A549 (cell line): ENCODE measurements around the gene AGTPBP1. TPM values are rescaled to one million over a fixed set of nuclear protein-coding genes. Genes with fewer than 3 reads are reported as not detected.

Source experiments
- ATAC-seq, 2 experiments: fragments of 200-7000 bp in 1 of 2; fragments of >200 bp in 1 of 2; cut with Nextera tagmentation in 1 of 2; cut with Tn5 transposase in 1 of 2; 3 replicates each; pipeline versions ENCODE4 v1.8.0 to v1.9.1; 2018 to 2020; ENCODE audit warnings: mild to moderate bottlenecking in 1 of 2, moderate library complexity in 1 of 2
- CTCF ChIA-PET: fragments of 300-600 bp; sonication (Branson Sonifier 250); formaldehyde crosslinking; extraction: SDS; loops from one replicate; lab custom pipeline; 2021; ENCODE audit warnings: antibody characterized with exemption, inconsistent platforms; lab: Yijun Ruan, JAX
- POLR2A ChIA-PET: fragments of 350-600 bp; formaldehyde crosslinking; extraction: SDS; loops from one replicate; lab custom pipeline; 2021; ENCODE audit warnings: antibody characterized with exemption, inconsistent platforms; lab: Yijun Ruan, JAX
- DNase-seq, 2 experiments: peaks; one replicate each; pipeline versions ENCODE4 v3.0.0 to v3.0.0-alpha.2; 2011 to 2016; ENCODE audit warnings: low read depth in 1 of 2, low spot score in 1 of 2
- FAIRE-seq: peaks from 2 replicates; lab custom pipeline; 2011; peaks lifted over from hg19 to GRCh38; lab: Jason Lieb, UNC
- H3K27ac ChIP-seq, 2 experiments: fragments of >200 bp; sonication (Bioruptor Twin); formaldehyde crosslinking; 3 replicates each; pipeline ENCODE4 v1.5.1; 2016 to 2017
- H3K4me1 ChIP-seq: fragments of >200 bp; sonication (Bioruptor Twin); formaldehyde crosslinking; 3 replicates; pipeline ENCODE4 v1.6.1; 2016
- H3K4me2 ChIP-seq: fragments of >200 bp; sonication (Bioruptor Twin); formaldehyde crosslinking; 3 replicates; pipeline ENCODE4 v1.6.1; 2016
- H3K4me3 ChIP-seq: fragments of >200 bp; sonication (Bioruptor Twin); formaldehyde crosslinking; 3 replicates; pipeline ENCODE4 v1.5.1; 2016
- H3K9me3 ChIP-seq: fragments of >200 bp; sonication (Bioruptor Twin); formaldehyde crosslinking; 3 replicates; pipeline ENCODE4 v1.6.1; 2016
- CBX2 ChIP-seq: fragments of 200-600 bp; sonication (generic); IDR thresholded peaks from 2 replicates; pipeline ENCODE4 v1.6.1; 2016; ENCODE audit warnings: low read depth, mild to moderate bottlenecking, borderline replicate concordance
- CBX8 ChIP-seq: fragments of 200-600 bp; sonication (generic); IDR thresholded peaks from 2 replicates; pipeline ENCODE4 v1.6.1; 2016
- CHD2 ChIP-seq: fragments of 150-350 bp; IDR thresholded peaks from 2 replicates; pipeline ENCODE4 v1.6.1; 2014; ENCODE audit warnings: low read length; ENCODE audit not compliant: partially characterized antibody
- ESRRA ChIP-seq: fragments of 150-350 bp; IDR thresholded peaks from 2 replicates; pipeline ENCODE4 v1.6.1; 2014; ENCODE audit warnings: mild to moderate bottlenecking, low read length, borderline replicate concordance
- FOSB ChIP-seq: fragments of 250-450 bp; sonication (Bioruptor Pico); IDR thresholded peaks from 2 replicates; pipeline ENCODE4 v1.5.0; 2020; ENCODE audit warnings: mild to moderate bottlenecking, moderate library complexity
- FOSL2 ChIP-seq, 2 experiments: fragments of 450-650 bp in 1 of 2; fragments of >200 bp in 1 of 2; sonication (Bioruptor Twin) in 1 of 2; formaldehyde crosslinking; IDR thresholded peaks; 2 replicates each; pipeline versions ENCODE4 v1.5.0 to v1.6.1; 2016 to 2020; ENCODE audit warnings: mild to moderate bottlenecking in 1 of 2, moderate library complexity in 1 of 2
- FOXS1 ChIP-seq: fragments of 250-450 bp; sonication (Bioruptor Pico); IDR thresholded peaks from 2 replicates; pipeline ENCODE4 v1.5.0; 2020; ENCODE audit warnings: mild to moderate bottlenecking, moderate library complexity
- HEYL ChIP-seq: fragments of 250-450 bp; sonication (Bioruptor Pico); IDR thresholded peaks from 2 replicates; pipeline ENCODE4 v1.8.0; 2021; ENCODE audit warnings: mild to moderate bottlenecking, moderate library complexity
- HOXA7 ChIP-seq: fragments of 250-450 bp; sonication (Bioruptor Pico); IDR thresholded peaks from 2 replicates; pipeline ENCODE4 v1.5.0; 2020; ENCODE audit warnings: mild to moderate bottlenecking, moderate library complexity
- HOXB13 ChIP-seq: fragments of 250-450 bp; sonication (Bioruptor Pico); IDR thresholded peaks from 2 replicates; pipeline ENCODE4 v1.5.0; 2020; ENCODE audit warnings: low read depth, mild to moderate bottlenecking, moderate library complexity
- KDM5A ChIP-seq: fragments of 200-600 bp; sonication (generic); IDR thresholded peaks from 2 replicates; pipeline ENCODE4 v1.6.1; 2016; ENCODE audit warnings: antibody characterized with exemption, mild to moderate bottlenecking
- MAFK ChIP-seq: fragments of 450-650 bp; IDR thresholded peaks from 2 replicates; pipeline ENCODE4 v1.6.1; 2014; ENCODE audit not compliant: partially characterized antibody
- NFE2L2 ChIP-seq: fragments of 150-350 bp; conservative IDR thresholded peaks from 2 replicates; pipeline ENCODE4 v1.6.1; 2014; ENCODE audit warnings: low read length
- NPAS2 ChIP-seq: fragments of 250-450 bp; sonication (Bioruptor Pico); IDR thresholded peaks from 2 replicates; pipeline ENCODE4 v1.8.0; 2022; ENCODE audit warnings: mild to moderate bottlenecking, moderate library complexity, borderline replicate concordance
- RAD21 ChIP-seq, 2 experiments: fragments of >200 bp in 1 of 2; sonication (Bioruptor Twin) in 1 of 2; formaldehyde crosslinking in 1 of 2; IDR thresholded peaks in 1 of 2; conservative IDR thresholded peaks in 1 of 2; 2 replicates in 1 of 2; 3 replicates in 1 of 2; pipeline ENCODE4 v1.6.1; 2012 to 2018; ENCODE audit warnings: inconsistent platforms in 1 of 2
- RNF2 ChIP-seq: fragments of 200-600 bp; sonication (generic); IDR thresholded peaks from 2 replicates; pipeline ENCODE4 v1.6.1; 2016; ENCODE audit warnings: low read depth, mild to moderate bottlenecking, antibody characterized with exemption, moderate library complexity, borderline replicate concordance
- SMC3 ChIP-seq: fragments of >200 bp; sonication (Bioruptor Twin); formaldehyde crosslinking; IDR thresholded peaks from 3 replicates; pipeline ENCODE4 v1.6.1; 2018; ENCODE audit warnings: inconsistent platforms
- ZSCAN20 ChIP-seq: fragments of 250-450 bp; sonication (Bioruptor Pico); IDR thresholded peaks from 2 replicates; pipeline ENCODE4 v1.8.0; 2022; ENCODE audit warnings: mild to moderate bottlenecking, moderate library complexity
- WGBS: methylation state at CpG from one replicate; pipeline ENCODE4 v1.1.6; 2017; ENCODE audit errors: missing lambda C conversion rate; 5-methylcytosine and 5-hydroxymethylcytosine counted together
- polyA plus RNA-seq, 4 experiments: library from polyadenylated mRNA; depleted of rRNA in 3 of 4; stranded (reverse); fragments of >200 nt; fragmentation: RNase III in 1 of 4; extraction: RNeasy Plus Mini Kit Qiagen cat#74134 plus additional on column Dnase treatment in 1 of 4; gene quantifications; 2 replicates in 3 of 4; 3 replicates in 1 of 4; pipeline ENCODE4 v1.2.3, GENCODE V29; 2011 to 2017
- TF ChIP-seq, protein P1 (sequence below): fragments of >200 bp; sonication (Bioruptor Twin); formaldehyde crosslinking; IDR thresholded peaks from 3 replicates; pipeline ENCODE4 v1.5.1; 2016
- TF ChIP-seq, protein P2 (sequence below): fragments of 200-600 bp; sonication (generic); IDR thresholded peaks from 2 replicates; pipeline ENCODE4 v1.6.1; 2016; ENCODE audit warnings: antibody characterized with exemption, mild to moderate bottlenecking, moderate library complexity
- TF ChIP-seq, protein P3 (sequence below): fragments of 150-350 bp; IDR thresholded peaks from 2 replicates; pipeline ENCODE4 v1.6.1; 2014; ENCODE audit warnings: low read depth, mild to moderate bottlenecking, low read length
- TF ChIP-seq, protein P4 (sequence below): fragments of >200 bp; sonication (Bioruptor Twin); formaldehyde crosslinking; IDR thresholded peaks from 2 replicates; pipeline ENCODE4 v1.6.1; 2016
- TF ChIP-seq, protein P5 (sequence below): fragments of 450-650 bp; IDR thresholded peaks from 2 replicates; pipeline ENCODE4 v1.6.1; 2014; ENCODE audit warnings: antibody characterized with exemption

Gene AGTPBP1
- polyA plus RNA-seq, 2 of the 4 experiments (the other 2 are of a cell fraction), result 8.9 to 18.8 TPM

DNA sequence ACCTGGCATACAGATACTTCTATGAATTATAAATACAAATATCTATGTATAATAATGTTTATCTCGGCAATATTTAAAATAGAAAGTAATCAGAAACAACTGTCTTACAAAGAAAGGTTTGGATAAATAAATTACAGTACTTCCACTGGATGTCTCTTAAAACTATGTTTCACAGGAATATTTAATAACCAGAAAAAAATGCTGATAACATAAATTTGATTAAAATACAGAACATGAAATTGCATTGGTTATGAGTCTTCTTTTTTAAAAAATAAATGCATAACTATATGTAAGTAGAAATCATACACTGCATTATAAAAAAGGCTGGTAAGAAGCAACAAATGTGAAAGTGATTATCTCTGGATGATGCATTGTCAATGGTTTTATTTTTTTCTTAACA is 126.0 kb downstream of the AGTPBP1 start:
- Histone ChIP-seq H3K9me3 (no peaks in the 10 kb centered on the region), H3K27ac (no peak overlapping the region), H3K4me1 (no peaks in the 10 kb centered on the region), H3K4me3 (no peak overlapping the region), H3K4me2 (no peak overlapping the region)
- DNase-seq (no peak), ATAC-seq (no peak), FAIRE-seq (no peak)
- POLR2A ChIA-PET, result no interaction called here
- WGBS, result 87% methylated on average over 1 of the region's 1 CpG
- TF ChIP-seq FOSB (CRISPR knock-in tag), result no peak
- peak; percentile 62 for TF ChIP-seq MAFK
- CTCF ChIA-PET, result interaction anchor here (0.6 kb wide), 1 partner anchor 26 kb away, joined by 3 read pairs; no protein-coding TSS in a partner anchor

DNA sequence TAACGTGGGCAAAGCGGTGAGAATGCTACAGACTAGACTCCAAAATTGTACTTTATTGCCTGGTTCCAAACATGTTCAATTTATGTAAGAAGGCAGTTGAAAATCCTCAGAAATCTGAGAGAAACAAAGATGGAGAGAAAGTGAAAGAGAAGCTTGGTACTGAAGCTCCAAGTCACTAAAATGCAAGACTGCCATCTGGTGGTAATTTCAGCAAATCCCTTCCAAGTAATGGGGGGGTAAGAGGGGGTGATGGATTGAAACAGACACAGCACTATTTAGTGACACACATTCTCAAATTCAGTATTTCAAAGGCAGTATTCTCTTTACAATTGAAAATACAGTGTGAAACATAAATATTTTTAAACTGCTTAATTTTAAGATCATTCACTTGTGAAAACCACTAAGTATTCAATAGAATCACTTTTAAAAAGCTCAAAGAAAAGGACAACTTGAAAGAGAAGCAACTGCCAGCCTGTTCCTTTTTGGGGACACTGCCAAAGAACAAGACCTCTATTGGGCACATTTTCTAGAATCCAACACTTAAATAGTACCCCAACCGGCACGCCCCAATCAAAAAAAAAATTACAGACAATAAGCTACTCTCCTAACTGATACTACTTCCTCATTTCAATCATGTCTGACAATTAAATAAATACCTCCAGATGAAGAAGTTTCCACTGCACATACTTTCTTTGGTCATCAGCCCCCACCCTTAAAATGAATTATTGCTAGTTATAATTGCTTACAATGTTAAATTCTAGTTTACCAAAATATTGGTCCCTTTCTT is 131.5 kb downstream of the AGTPBP1 start:
- DNase-seq (peak; percentile 73 to 78), FAIRE-seq (peak; percentile 88), ATAC-seq (peak; percentile 94 to 96)
- TF ChIP-seq, protein P1, sequence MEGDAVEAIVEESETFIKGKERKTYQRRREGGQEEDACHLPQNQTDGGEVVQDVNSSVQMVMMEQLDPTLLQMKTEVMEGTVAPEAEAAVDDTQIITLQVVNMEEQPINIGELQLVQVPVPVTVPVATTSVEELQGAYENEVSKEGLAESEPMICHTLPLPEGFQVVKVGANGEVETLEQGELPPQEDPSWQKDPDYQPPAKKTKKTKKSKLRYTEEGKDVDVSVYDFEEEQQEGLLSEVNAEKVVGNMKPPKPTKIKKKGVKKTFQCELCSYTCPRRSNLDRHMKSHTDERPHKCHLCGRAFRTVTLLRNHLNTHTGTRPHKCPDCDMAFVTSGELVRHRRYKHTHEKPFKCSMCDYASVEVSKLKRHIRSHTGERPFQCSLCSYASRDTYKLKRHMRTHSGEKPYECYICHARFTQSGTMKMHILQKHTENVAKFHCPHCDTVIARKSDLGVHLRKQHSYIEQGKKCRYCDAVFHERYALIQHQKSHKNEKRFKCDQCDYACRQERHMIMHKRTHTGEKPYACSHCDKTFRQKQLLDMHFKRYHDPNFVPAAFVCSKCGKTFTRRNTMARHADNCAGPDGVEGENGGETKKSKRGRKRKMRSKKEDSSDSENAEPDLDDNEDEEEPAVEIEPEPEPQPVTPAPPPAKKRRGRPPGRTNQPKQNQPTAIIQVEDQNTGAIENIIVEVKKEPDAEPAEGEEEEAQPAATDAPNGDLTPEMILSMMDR, result peak; percentile 80
- peak; percentile 69 for TF ChIP-seq SMC3
- peak; percentile 74 to 83 for TF ChIP-seq RAD21 (conservative IDR thresholded peaks at IDR 0.05 in 1 of 2, IDR thresholded peaks at IDR 0.05 in 1 of 2)
- no peak for TF ChIP-seq ZSCAN20 (CRISPR knock-in tag)
- TF ChIP-seq, protein P2, sequence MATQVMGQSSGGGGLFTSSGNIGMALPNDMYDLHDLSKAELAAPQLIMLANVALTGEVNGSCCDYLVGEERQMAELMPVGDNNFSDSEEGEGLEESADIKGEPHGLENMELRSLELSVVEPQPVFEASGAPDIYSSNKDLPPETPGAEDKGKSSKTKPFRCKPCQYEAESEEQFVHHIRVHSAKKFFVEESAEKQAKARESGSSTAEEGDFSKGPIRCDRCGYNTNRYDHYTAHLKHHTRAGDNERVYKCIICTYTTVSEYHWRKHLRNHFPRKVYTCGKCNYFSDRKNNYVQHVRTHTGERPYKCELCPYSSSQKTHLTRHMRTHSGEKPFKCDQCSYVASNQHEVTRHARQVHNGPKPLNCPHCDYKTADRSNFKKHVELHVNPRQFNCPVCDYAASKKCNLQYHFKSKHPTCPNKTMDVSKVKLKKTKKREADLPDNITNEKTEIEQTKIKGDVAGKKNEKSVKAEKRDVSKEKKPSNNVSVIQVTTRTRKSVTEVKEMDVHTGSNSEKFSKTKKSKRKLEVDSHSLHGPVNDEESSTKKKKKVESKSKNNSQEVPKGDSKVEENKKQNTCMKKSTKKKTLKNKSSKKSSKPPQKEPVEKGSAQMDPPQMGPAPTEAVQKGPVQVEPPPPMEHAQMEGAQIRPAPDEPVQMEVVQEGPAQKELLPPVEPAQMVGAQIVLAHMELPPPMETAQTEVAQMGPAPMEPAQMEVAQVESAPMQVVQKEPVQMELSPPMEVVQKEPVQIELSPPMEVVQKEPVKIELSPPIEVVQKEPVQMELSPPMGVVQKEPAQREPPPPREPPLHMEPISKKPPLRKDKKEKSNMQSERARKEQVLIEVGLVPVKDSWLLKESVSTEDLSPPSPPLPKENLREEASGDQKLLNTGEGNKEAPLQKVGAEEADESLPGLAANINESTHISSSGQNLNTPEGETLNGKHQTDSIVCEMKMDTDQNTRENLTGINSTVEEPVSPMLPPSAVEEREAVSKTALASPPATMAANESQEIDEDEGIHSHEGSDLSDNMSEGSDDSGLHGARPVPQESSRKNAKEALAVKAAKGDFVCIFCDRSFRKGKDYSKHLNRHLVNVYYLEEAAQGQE, result no peak
- TF ChIP-seq RNF2, result no peak
- Histone ChIP-seq H3K4me3 (no peak overlapping the region), H3K4me1 (no peaks in the 10 kb centered on the region), H3K27ac (0 out of 6 replicates have a peak overlapping the region, but pooled peaks of 1 of the 2 experiments have one; percentile 34), H3K4me2 (peak overlapping the region; percentile 62), H3K9me3 (no peaks in the 10 kb centered on the region)
- ChIA-PET CTCF (interaction anchor here (0.5 to 2.2 kb wide), 44 partner anchors 10 to 1251 kb away, joined by 3 to 32 read pairs (median 4); no protein-coding TSS in a partner anchor), POLR2A (interaction anchor here (0.6 kb wide), 2 partner anchors 88 to 326 kb away, joined by 5 to 7 read pairs; no protein-coding TSS in a partner anchor)
- whole genome bisulfite sequencing, result 63% methylated on average over 4 of the region's 4 CpGs

DNA sequence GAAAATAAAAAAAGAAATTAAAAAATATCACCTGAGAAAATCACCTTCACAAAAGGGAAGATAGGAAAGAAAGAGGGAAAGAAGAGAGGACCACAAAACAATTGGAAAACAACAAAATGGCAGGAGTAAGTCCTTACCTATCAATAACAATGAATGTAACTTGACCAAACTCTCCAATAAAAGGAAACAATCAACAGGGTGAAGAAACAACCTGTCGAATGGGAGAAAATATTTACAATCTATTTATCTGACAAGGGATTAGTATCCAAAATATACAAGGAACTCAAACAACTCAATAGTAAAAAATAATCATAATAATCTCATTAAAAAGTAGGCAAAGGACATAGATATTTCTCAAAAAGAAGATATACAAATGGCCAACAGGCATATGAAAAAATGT is 135.8 kb downstream of the AGTPBP1 start:
- POLR2A ChIA-PET, result no interaction called here
- WGBS, result 76% methylated on average over 1 of the region's 1 CpG
- Histone ChIP-seq H3K4me1 (no peaks in the 10 kb centered on the region), H3K4me3 (no peak overlapping the region), H3K9me3 (no peaks in the 10 kb centered on the region), H3K27ac (no peak overlapping the region)
- FAIRE-seq, result no peak
- CTCF ChIA-PET, result no interaction called here
- TF ChIP-seq, protein P3, sequence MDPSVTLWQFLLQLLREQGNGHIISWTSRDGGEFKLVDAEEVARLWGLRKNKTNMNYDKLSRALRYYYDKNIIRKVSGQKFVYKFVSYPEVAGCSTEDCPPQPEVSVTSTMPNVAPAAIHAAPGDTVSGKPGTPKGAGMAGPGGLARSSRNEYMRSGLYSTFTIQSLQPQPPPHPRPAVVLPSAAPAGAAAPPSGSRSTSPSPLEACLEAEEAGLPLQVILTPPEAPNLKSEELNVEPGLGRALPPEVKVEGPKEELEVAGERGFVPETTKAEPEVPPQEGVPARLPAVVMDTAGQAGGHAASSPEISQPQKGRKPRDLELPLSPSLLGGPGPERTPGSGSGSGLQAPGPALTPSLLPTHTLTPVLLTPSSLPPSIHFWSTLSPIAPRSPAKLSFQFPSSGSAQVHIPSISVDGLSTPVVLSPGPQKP, result no peak
- TF ChIP-seq CHD2 (no peak), CBX8 (no peak), SMC3 (no peak), KDM5A (no peak), NFE2L2 (no peak), CBX2 (no peak), HEYL (CRISPR knock-in tag) (no peak), HOXB13 (CRISPR knock-in tag) (no peak), FOSL2 (IDR thresholded peaks at IDR 0.05) (no peak), FOSL2 (CRISPR knock-in tag; IDR thresholded peaks at IDR 0.05) (no peak), NPAS2 (no peak), HOXA7 (CRISPR knock-in tag) (no peak), ESRRA (no peak), FOXS1 (no peak)
- TF ChIP-seq, protein P4, sequence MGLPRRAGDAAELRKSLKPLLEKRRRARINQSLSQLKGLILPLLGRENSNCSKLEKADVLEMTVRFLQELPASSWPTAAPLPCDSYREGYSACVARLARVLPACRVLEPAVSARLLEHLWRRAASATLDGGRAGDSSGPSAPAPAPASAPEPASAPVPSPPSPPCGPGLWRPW, result no peak
- TF ChIP-seq, protein P5, sequence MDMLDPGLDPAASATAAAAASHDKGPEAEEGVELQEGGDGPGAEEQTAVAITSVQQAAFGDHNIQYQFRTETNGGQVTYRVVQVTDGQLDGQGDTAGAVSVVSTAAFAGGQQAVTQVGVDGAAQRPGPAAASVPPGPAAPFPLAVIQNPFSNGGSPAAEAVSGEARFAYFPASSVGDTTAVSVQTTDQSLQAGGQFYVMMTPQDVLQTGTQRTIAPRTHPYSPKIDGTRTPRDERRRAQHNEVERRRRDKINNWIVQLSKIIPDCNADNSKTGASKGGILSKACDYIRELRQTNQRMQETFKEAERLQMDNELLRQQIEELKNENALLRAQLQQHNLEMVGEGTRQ, result no peak
- TF ChIP-seq, all 56 proteins: peak for 0
- ATAC-seq, result no peak
- no peak for DNase-seq
- H3K4me2 ChIP-seq, result no peak overlapping the region
